Adrenal gland (tissue), 12 donors: ENCODE data around the gene LRP1. TPM values are rescaled to one million over a fixed set of nuclear protein-coding genes. Genes with fewer than 3 reads are reported as not detected.

Experiments
- DNase-seq, 7 donors: peaks; one replicate each; pipeline ENCODE4 v3.0.0-alpha.2; 2019 to 2020
- H3K27ac ChIP-seq, 5 donors: fragments of 200-600 bp; sonication (generic) in 4 of 5; 1 replicate in 3 of 5; 2 replicates in 2 of 5; pipeline versions ENCODE4 v1.5.1 to v1.8.0; 2016 to 2020; ENCODE audit warnings: mild to moderate bottlenecking in 1 of 5
- H3K27me3 ChIP-seq: fragments of 200-600 bp; 2 replicates; pipeline ENCODE4 v1.8.0; 2021
- H3K36me3 ChIP-seq, 2 donors: fragments of 200-600 bp; replicated peaks in 1 of 2; 1 replicate in 1 of 2; 2 replicates in 1 of 2; pipeline versions ENCODE4 v1.5.1 to v1.8.0; 2018 to 2022
- H3K4me1 ChIP-seq, 2 donors: fragments of 200-600 bp; replicated peaks in 1 of 2; 1 replicate in 1 of 2; 2 replicates in 1 of 2; pipeline versions ENCODE4 v1.5.1 to v1.8.0; 2018 to 2021
- H3K4me3 ChIP-seq, 4 donors: fragments of 200-600 bp; sonication (generic) in 3 of 4; one replicate each; pipeline ENCODE4 v1.5.1; 2016 to 2018
- H3K9me3 ChIP-seq, 3 donors: fragments of 200-600 bp; sonication (generic) in 1 of 3; replicated peaks in 1 of 3; 1 replicate in 2 of 3; 2 replicates in 1 of 3; pipeline versions ENCODE4 v1.5.1 to v1.8.0; 2016 to 2021
- CTCF ChIP-seq, 6 experiments: fragments of 450-650 bp in 4 of 6; fragments of 200-600 bp in 2 of 6; sonication (generic) in 1 of 6; IDR thresholded peaks; 1 replicate in 5 of 6; 2 replicates in 1 of 6; pipeline versions ENCODE4 v1.5.1 to v1.8.0; 2016 to 2021; ENCODE audit warnings: antibody characterized with exemption in 6 of 6, mild to moderate bottlenecking in 2 of 6, moderate library complexity in 1 of 6
- POLR2A ChIP-seq, 2 donors: fragments of 450-650 bp; IDR thresholded peaks; one replicate each; pipeline ENCODE4 v1.6.1; 2017; ENCODE audit warnings: antibody characterized with exemption in 2 of 2, mild to moderate bottlenecking in 2 of 2, moderate library complexity in 1 of 2
- WGBS, 4 donors: extraction: QIAGEN DNeasy Blood & Tissue Kit in 2 of 4; methylation state at CpG; one replicate each; pipeline versions ENCODE4 v1.1.5 to v1.1.7; 2013 to 2017; 5-methylcytosine and 5-hydroxymethylcytosine counted together
- intact Hi-C, 2 donors: fragments of 100-400 bp; cut with DNase I; formaldehyde crosslinking; loops; one replicate each; pipeline versions ENCODE4 v1.14.1 to v1.15.0; 2022 to 2023
- polyA plus RNA-seq, 3 donors: library from polyadenylated mRNA; stranded (reverse); fragments of 200-250 nt in 2 of 3; fragments of 350-450 nt in 1 of 3; fragmentation: Illumina TruSeq in 1 of 3; extraction: RNeasy Lipid Tissue Mini Kit (QIAGEN cat#74804) in 1 of 3; gene quantifications; one replicate each; pipeline ENCODE4 v1.2.3, GENCODE V29; 2013 to 2014
- total RNA-seq, 9 donors: library from RNA; depleted of rRNA in 4 of 9; stranded (reverse); fragments of >200 nt in 4 of 9; fragments of 120-200 nt in 1 of 9; fragmentation: NEBNext Ultra II Directional in 1 of 9; extraction: Animal tissue kit (Norgen Biotek cat#: 25700) in 1 of 9; gene quantifications; one replicate each; pipeline versions ENCODE4 v1.1.0 to v1.2.4, GENCODE V29; 2013 to 2023
- donor health status: healthy with polysubstance abuse.
- donor health status: Bipolar disorder and iron deficiency.
- donor health status: DM: yes; HTN: yes; CAD: no.
- donor health status: DM: no; HTN: no; CAD: no.
- donor health status: DM: no; HTN: no; CAD: no.
- donor health status: DM: yes; HTN: yes; CAD: no.

The LRP1 gene
- total and polyA plus RNA-seq, 12 donors: 18.4 to 307 (median 138) TPM

- Histone ChIP-seq H3K4me3 (no peak overlapping the region), H3K27me3 (peaks cover 13% of the 10 kb centered on the region), H3K36me3 (peaks cover 0 to 30% of the 10 kb centered on the region in 2 donors), H3K4me1 (peaks cover 13 to 29% of the 10 kb centered on the region in 2 donors), H3K9me3 (no peaks in the 10 kb centered on the region), H3K27ac (peak overlapping the region in 2 of 5 donors; percentile 56 to 76)
- 80 to 84% (median 82%) methylated on average over 9 to 10 of the region's 10 CpGs for WGBS, 4 donors
- intact Hi-C loops: no loop called here
- TF ChIP-seq CTCF (IDR thresholded peaks at IDR 0.05) (no peak), POLR2A (IDR thresholded peaks at IDR 0.05) (no peak)
- DNase-seq: no peak
These were observed 106.3 kb downstream of the LRP1 start for GRCh38 chr12:57234571-57235016.

- H3K4me1 ChIP-seq: peaks cover 15 to 30% of the 10 kb centered on the region in 2 donors
- TF ChIP-seq POLR2A (IDR thresholded peaks at IDR 0.05): no peak
- no peak overlapping the region for H3K4me3 ChIP-seq
- H3K9me3 ChIP-seq: no peaks in the 10 kb centered on the region
- WGBS, 4 donors: 73 to 78% (median 78%) methylated on average over 8 to 26 of the region's 26 CpGs
- H3K36me3 ChIP-seq: peaks cover 0 to 30% of the 10 kb centered on the region in 2 donors
- peak overlapping the region in 3 of 5 donors; percentile 22 to 76 (median 56) for H3K27ac ChIP-seq
- H3K27me3 ChIP-seq: peaks cover 18% of the 10 kb centered on the region
- peak in 3 of 7 donors; percentile 27 to 72 (median 51) for DNase-seq
- intact Hi-C loops: no loop called here
These were observed 106.9 kb downstream of the LRP1 start for GRCh38 chr12:57235017-57235727.

- Histone ChIP-seq H3K27me3 (peaks cover 20% of the 10 kb centered on the region), H3K27ac (peak overlapping the region in 2 of 5 donors; percentile 56 to 76), H3K4me1 (peaks cover 15 to 30% of the 10 kb centered on the region in 2 donors), H3K36me3 (peaks cover 0 to 30% of the 10 kb centered on the region in 2 donors), H3K9me3 (no peaks in the 10 kb centered on the region), H3K4me3 (no peak overlapping the region)
- no peak for TF ChIP-seq CTCF (IDR thresholded peaks at IDR 0.05)
- no peak for TF ChIP-seq POLR2A (IDR thresholded peaks at IDR 0.05)
- 63 to 73% (median 69%) methylated on average over 7 to 8 of the region's 8 CpGs for WGBS, 4 donors
- no peak for DNase-seq
- intact Hi-C loops: no loop called here
These were observed 107.4 kb downstream of the LRP1 start for GRCh38 chr12:57235728-57236131.

- Histone ChIP-seq H3K27ac (peak overlapping the region in 2 of 5 donors; percentile 56 to 76), H3K27me3 (peaks cover 24% of the 10 kb centered on the region), H3K4me1 (peaks cover 14 to 31% of the 10 kb centered on the region in 2 donors), H3K36me3 (peaks cover 0 to 29% of the 10 kb centered on the region in 2 donors), H3K4me3 (no peak overlapping the region), H3K9me3 (no peaks in the 10 kb centered on the region)
- 22 to 40% (median 27%) methylated on average over 17 to 40 of the region's 40 CpGs for WGBS, 4 donors
- DNase-seq: no peak
- TF ChIP-seq CTCF (IDR thresholded peaks at IDR 0.05) (no peak), POLR2A (IDR thresholded peaks at IDR 0.05) (no peak)
- intact Hi-C loops: no loop called here
These were observed 108.1 kb downstream of the LRP1 start for GRCh38 chr12:57236201-57236924.
